Measurements from ENCODE around the gene DPPA5. TPM values are rescaled to one million over a fixed set of nuclear protein-coding genes. Genes with fewer than 3 reads are reported as not detected.
A peak's percentile ranks its signal among the peaks of the same experiment; 100 is the strongest.
"Not testable (repeated sequence)": the region's sequence is repeated elsewhere in the genome, so short reads cannot be mapped to it uniquely, and the experiment has no call there.

The DPPA5 gene
- total RNA-seq, 1 donor from 2014 or later = not detected

GRCh38 chr6:73309535-73309784, 44.6 kb downstream of the DPPA5 start:
- Mint-ChIP-seq H3K9me3 (ENCODE audit: unreplicated experiment) (peaks cover 6% of the 10 kb centered on the region), H3K36me3 (ENCODE audit: unreplicated experiment) (no peaks in the 10 kb centered on the region), H3K27ac (ENCODE audit: unreplicated experiment) (peak overlapping the region; percentile 69), H3K4me1 (ENCODE audit: low read depth, unreplicated experiment) (peaks cover 9% of the 10 kb centered on the region), H3K4me3 (ENCODE audit: unreplicated experiment) (peak overlapping the region; percentile 99), H3K27me3 (ENCODE audit: unreplicated experiment) (peaks cover 12% of the 10 kb centered on the region)
- no peak for TF ChIP-seq CTCF (IDR thresholded peaks at IDR 0.05; ENCODE audit: partially characterized antibody, unreplicated experiment)
- no peak for DNase-seq

GRCh38 chr6:73308712-73309534, 45.2 kb downstream of the DPPA5 start:
- Mint-ChIP-seq H3K27me3 (ENCODE audit: unreplicated experiment) (peaks cover 10% of the 10 kb centered on the region), H3K27ac (ENCODE audit: unreplicated experiment) (no peak overlapping the region), H3K4me1 (ENCODE audit: low read depth, unreplicated experiment) (peaks cover 9% of the 10 kb centered on the region), H3K4me3 (ENCODE audit: unreplicated experiment) (peak overlapping the region; percentile 99), H3K36me3 (ENCODE audit: unreplicated experiment) (no peaks in the 10 kb centered on the region), H3K9me3 (ENCODE audit: unreplicated experiment) (peaks cover 5% of the 10 kb centered on the region)
- no peak for DNase-seq
- TF ChIP-seq CTCF (IDR thresholded peaks at IDR 0.05; ENCODE audit: partially characterized antibody, unreplicated experiment) = no peak

GRCh38 chr6:73303773-73304172, 50.3 kb downstream of the DPPA5 start:
- not testable (repeated sequence) for H3K27me3 Mint-ChIP-seq (ENCODE audit: unreplicated experiment); H3K36me3 Mint-ChIP-seq (ENCODE audit: unreplicated experiment); H3K27ac Mint-ChIP-seq (ENCODE audit: unreplicated experiment); H3K9me3 Mint-ChIP-seq (ENCODE audit: unreplicated experiment); H3K4me1 Mint-ChIP-seq (ENCODE audit: low read depth, unreplicated experiment); H3K4me3 Mint-ChIP-seq (ENCODE audit: unreplicated experiment); DNase-seq

Other genes with a start within 250 kb of the DPPA5 start
- gene KHDC1L, start 128.8 kb downstream of the DPPA5 start, total RNA-seq (ENCODE audit: unreplicated experiment) = 2.2 TPM
- 5.8 TPM for gene KHDC1, start 91.1 kb downstream of the DPPA5 start, total RNA-seq (ENCODE audit: unreplicated experiment)
- gene KHDC3L, start 8.4 kb upstream of the DPPA5 start, total RNA-seq (ENCODE audit: unreplicated experiment) = not detected
- gene OOEP, start 15.6 kb upstream of the DPPA5 start, total RNA-seq (ENCODE audit: unreplicated experiment) = not detected
- gene DDX43, start 40.6 kb upstream of the DPPA5 start, total RNA-seq (ENCODE audit: unreplicated experiment) = not detected
- 0.37 TPM for gene CGAS, start 98.0 kb upstream of the DPPA5 start, total RNA-seq (ENCODE audit: unreplicated experiment)
- 26.6 TPM for gene MTO1, start 107.5 kb upstream of the DPPA5 start, total RNA-seq (ENCODE audit: unreplicated experiment)
- gene EEF1A1, start 166.8 kb upstream of the DPPA5 start, total RNA-seq (ENCODE audit: unreplicated experiment) = 6,372 TPM

All from glutamatergic neuron (in vitro differentiated cells).